ENCODE measurements around the gene MTRR. TPM values are rescaled to one million over a fixed set of nuclear protein-coding genes. Genes with fewer than 3 reads are reported as not detected.

The MTRR gene
- total and polyA plus RNA-seq, 7 experiments from 2014 or later, result 35.5 to 83.2 (median 66.9) TPM

- no peak for ATAC-seq
- Mint-ChIP-seq H3K27ac (peak overlapping the region in 4 of 9 donors; percentile 22 to 84 (median 40)), H3K4me3 (peak overlapping the region in 8 of 10 donors; percentile 5 to 90 (median 80)), H3K27me3 (peaks cover 15 to 42% (median 20%) of the 10 kb centered on the region in 5 donors), H3K4me1 (peaks cover 22 to 32% (median 24%) of the 10 kb centered on the region in 7 donors), H3K9me3 (peaks cover 0 to 4% (median 0%) of the 10 kb centered on the region in 11 donors), H3K36me3 (peaks cover 0 to 8% (median 0%) of the 10 kb centered on the region in 5 donors)
- no peaks in the 10 kb centered on the region for H3K36me3 ChIP-seq (ENCODE audit: control insufficient read depth in 2 of 3, insufficient read depth in 3 of 3, low read length in 3 of 3)
- ChIA-PET CTCF (no interaction called here), POLR2A (no interaction called here)
- intact Hi-C loops (cut with micrococcal nuclease), result no loop called here
- no peak for DNase-seq
- H3K9me3 ChIP-seq (ENCODE audit: control insufficient read depth in 2 of 3, low read length in 3 of 3), result no peaks in the 10 kb centered on the region
- H3K27me3 ChIP-seq (ENCODE audit: control insufficient read depth in 2 of 2, insufficient read depth in 2 of 2, low read length in 2 of 2), result peaks cover 0 to 12% of the 10 kb centered on the region in 2 donors
- H3K4me3 ChIP-seq (ENCODE audit: low read length), result no peak overlapping the region
- peaks cover 0 to 6% of the 10 kb centered on the region in 2 donors for H3K4me1 ChIP-seq (ENCODE audit: control insufficient read depth in 2 of 2, insufficient read depth in 2 of 2, low read length in 2 of 2)
- H3K27ac ChIP-seq (ENCODE audit: low read depth, low read length), result no peak overlapping the region
Observed at GRCh38 chr5:7852542-7852941, 16.4 kb upstream of the MTRR start.

- H3K9me3 Mint-ChIP-seq, result peaks cover 0 to 4% (median 0%) of the 10 kb centered on the region in 11 donors
- H3K27ac Mint-ChIP-seq, result peak overlapping the region in 1 of 9 donors; percentile 28
- ATAC-seq (no peak), DNase-seq (no peak)
- H3K27ac ChIP-seq (ENCODE audit: low read depth, low read length), result no peak overlapping the region
- H3K4me3 Mint-ChIP-seq, result peak overlapping the region in 1 of 10 donors; percentile 55
- ChIA-PET CTCF (no interaction called here), POLR2A (no interaction called here)
- H3K27me3 ChIP-seq (ENCODE audit: control insufficient read depth in 2 of 2, insufficient read depth in 2 of 2, low read length in 2 of 2), result peaks cover 0 to 9% of the 10 kb centered on the region in 2 donors
- intact Hi-C loops (cut with micrococcal nuclease), result no loop called here
- no peaks in the 10 kb centered on the region for H3K36me3 ChIP-seq (ENCODE audit: control insufficient read depth in 2 of 3, insufficient read depth in 3 of 3, low read length in 3 of 3)
- H3K4me1 ChIP-seq (ENCODE audit: control insufficient read depth in 2 of 2, insufficient read depth in 2 of 2, low read length in 2 of 2), result peaks cover 3 to 6% of the 10 kb centered on the region in 2 donors
- H3K4me1 Mint-ChIP-seq, result peaks cover 25 to 37% (median 28%) of the 10 kb centered on the region in 7 donors
- H3K4me3 ChIP-seq (ENCODE audit: low read length), result no peak overlapping the region
- peaks cover 0 to 10% (median 0%) of the 10 kb centered on the region in 5 donors for H3K36me3 Mint-ChIP-seq
- no peaks in the 10 kb centered on the region for H3K9me3 ChIP-seq (ENCODE audit: control insufficient read depth in 2 of 3, low read length in 3 of 3)
- peaks cover 10 to 37% (median 16%) of the 10 kb centered on the region in 5 donors for H3K27me3 Mint-ChIP-seq
Observed at GRCh38 chr5:7852988-7853387, 16.0 kb upstream of the MTRR start.

GRCh38 chr5:7855611-7856010, 13.3 kb upstream of the MTRR start:
- H3K27me3 ChIP-seq (ENCODE audit: control insufficient read depth in 2 of 2, insufficient read depth in 2 of 2, low read length in 2 of 2), result no peaks in the 10 kb centered on the region
- no peak overlapping the region for H3K27ac ChIP-seq (ENCODE audit: low read depth, low read length)
- peaks cover 0 to 8% of the 10 kb centered on the region in 2 donors for H3K4me1 ChIP-seq (ENCODE audit: control insufficient read depth in 2 of 2, insufficient read depth in 2 of 2, low read length in 2 of 2)
- H3K9me3 ChIP-seq (ENCODE audit: control insufficient read depth in 2 of 3, low read length in 3 of 3), result no peaks in the 10 kb centered on the region
- Mint-ChIP-seq H3K27ac (peak overlapping the region in 1 of 9 donors; percentile 14), H3K4me3 (no peak overlapping the region), H3K9me3 (peaks cover 0 to 4% (median 0%) of the 10 kb centered on the region in 11 donors), H3K4me1 (peaks cover 31 to 46% (median 39%) of the 10 kb centered on the region in 7 donors), H3K36me3 (peaks cover 0 to 20% (median 17%) of the 10 kb centered on the region in 5 donors), H3K27me3 (peaks cover 0 to 15% (median 0%) of the 10 kb centered on the region in 5 donors)
- ATAC-seq, result no peak
- H3K4me3 ChIP-seq (ENCODE audit: low read length), result no peak overlapping the region
- intact Hi-C loops (cut with micrococcal nuclease), result loop anchor here (2.0 to 5.0 kb wide), 3 partner anchors 108 to 1093 kb away; no protein-coding TSS in a partner anchor
- H3K36me3 ChIP-seq (ENCODE audit: control insufficient read depth in 2 of 3, insufficient read depth in 3 of 3, low read length in 3 of 3), result peaks cover 0 to 12% (median 0%) of the 10 kb centered on the region in 3 experiments
- POLR2A ChIA-PET, result no interaction called here
- CTCF ChIA-PET, result interaction anchor here (1.1 to 2.8 kb wide), 2 partner anchors 10 to 17 kb away, joined by 3 to 8 read pairs; no protein-coding TSS in a partner anchor
- DNase-seq, result no peak

- intact Hi-C loops (cut with micrococcal nuclease), result loop anchor here (2.0 to 5.0 kb wide), 3 partner anchors 110 to 1095 kb away; no protein-coding TSS in a partner anchor
- peaks cover 0 to 26% (median 14%) of the 10 kb centered on the region in 5 donors for H3K36me3 Mint-ChIP-seq
- Histone ChIP-seq H3K4me1 (ENCODE audit: control insufficient read depth in 2 of 2, insufficient read depth in 2 of 2, low read length in 2 of 2) (peaks cover 0 to 8% of the 10 kb centered on the region in 2 donors), H3K9me3 (ENCODE audit: control insufficient read depth in 2 of 3, low read length in 3 of 3) (no peaks in the 10 kb centered on the region), H3K4me3 (ENCODE audit: low read length) (no peak overlapping the region), H3K27ac (ENCODE audit: low read depth, low read length) (no peak overlapping the region), H3K36me3 (ENCODE audit: control insufficient read depth in 2 of 3, insufficient read depth in 3 of 3, low read length in 3 of 3) (peaks cover 0 to 17% (median 0%) of the 10 kb centered on the region in 3 experiments), H3K27me3 (ENCODE audit: control insufficient read depth in 2 of 2, insufficient read depth in 2 of 2, low read length in 2 of 2) (no peaks in the 10 kb centered on the region)
- ATAC-seq (peak; percentile 51), DNase-seq (peak in 3 of 9 donors; percentile 14 to 40 (median 30))
- POLR2A ChIA-PET, result interaction anchor here (1.6 kb wide), 1 partner anchor 12 kb away, joined by 7 read pairs; the partner anchor contains the start of genes FASTKD3 and MTRR
- H3K4me3 Mint-ChIP-seq, result no peak overlapping the region
- peak overlapping the region in 1 of 9 donors; percentile 1 for H3K27ac Mint-ChIP-seq
- peaks cover 0 to 9% (median 0%) of the 10 kb centered on the region in 5 donors for H3K27me3 Mint-ChIP-seq
- CTCF ChIA-PET, result interaction anchor here (1.1 to 2.8 kb wide), 2 partner anchors 11 to 16 kb away, joined by 3 to 8 read pairs; no protein-coding TSS in a partner anchor
- peaks cover 22 to 38% (median 31%) of the 10 kb centered on the region in 7 donors for H3K4me1 Mint-ChIP-seq
- H3K9me3 Mint-ChIP-seq, result peaks cover 0 to 4% (median 0%) of the 10 kb centered on the region in 11 donors
Observed at GRCh38 chr5:7856855-7857254, 12.1 kb upstream of the MTRR start.

GRCh38 chr5:7857361-7857760, 11.6 kb upstream of the MTRR start:
- H3K9me3 ChIP-seq (ENCODE audit: control insufficient read depth in 2 of 3, low read length in 3 of 3), result no peaks in the 10 kb centered on the region
- peaks cover 0 to 21% (median under 1%) of the 10 kb centered on the region in 3 experiments for H3K36me3 ChIP-seq (ENCODE audit: control insufficient read depth in 2 of 3, insufficient read depth in 3 of 3, low read length in 3 of 3)
- H3K4me3 ChIP-seq (ENCODE audit: low read length), result no peak overlapping the region
- no peaks in the 10 kb centered on the region for H3K27me3 ChIP-seq (ENCODE audit: control insufficient read depth in 2 of 2, insufficient read depth in 2 of 2, low read length in 2 of 2)
- peaks cover 0 to 4% (median 0%) of the 10 kb centered on the region in 5 donors for H3K27me3 Mint-ChIP-seq
- peaks cover 0 to 8% of the 10 kb centered on the region in 2 donors for H3K4me1 ChIP-seq (ENCODE audit: control insufficient read depth in 2 of 2, insufficient read depth in 2 of 2, low read length in 2 of 2)
- H3K27ac ChIP-seq (ENCODE audit: low read depth, low read length), result no peak overlapping the region
- H3K9me3 Mint-ChIP-seq, result peaks cover 0 to 3% (median 0%) of the 10 kb centered on the region in 11 donors
- intact Hi-C loops (cut with micrococcal nuclease), result loop anchor here (2.0 to 5.0 kb wide), 3 partner anchors 110 to 1095 kb away; no protein-coding TSS in a partner anchor
- ChIA-PET POLR2A (interaction anchor here (1.6 kb wide), 1 partner anchor 11 kb away, joined by 7 read pairs; the partner anchor contains the start of genes FASTKD3 and MTRR), CTCF (interaction anchor here (2.8 kb wide), 1 partner anchor 15 kb away, joined by 8 read pairs; no protein-coding TSS in a partner anchor)
- DNase-seq, result no peak
- H3K4me3 Mint-ChIP-seq, result peak overlapping the region in 1 of 10 donors; percentile 36
- H3K4me1 Mint-ChIP-seq, result peaks cover 18 to 33% (median 26%) of the 10 kb centered on the region in 7 donors
- no peak for ATAC-seq
- peaks cover 0 to 28% (median 15%) of the 10 kb centered on the region in 5 donors for H3K36me3 Mint-ChIP-seq
- H3K27ac Mint-ChIP-seq, result peak overlapping the region in 2 of 9 donors; percentile 60 to 82

DNA sequence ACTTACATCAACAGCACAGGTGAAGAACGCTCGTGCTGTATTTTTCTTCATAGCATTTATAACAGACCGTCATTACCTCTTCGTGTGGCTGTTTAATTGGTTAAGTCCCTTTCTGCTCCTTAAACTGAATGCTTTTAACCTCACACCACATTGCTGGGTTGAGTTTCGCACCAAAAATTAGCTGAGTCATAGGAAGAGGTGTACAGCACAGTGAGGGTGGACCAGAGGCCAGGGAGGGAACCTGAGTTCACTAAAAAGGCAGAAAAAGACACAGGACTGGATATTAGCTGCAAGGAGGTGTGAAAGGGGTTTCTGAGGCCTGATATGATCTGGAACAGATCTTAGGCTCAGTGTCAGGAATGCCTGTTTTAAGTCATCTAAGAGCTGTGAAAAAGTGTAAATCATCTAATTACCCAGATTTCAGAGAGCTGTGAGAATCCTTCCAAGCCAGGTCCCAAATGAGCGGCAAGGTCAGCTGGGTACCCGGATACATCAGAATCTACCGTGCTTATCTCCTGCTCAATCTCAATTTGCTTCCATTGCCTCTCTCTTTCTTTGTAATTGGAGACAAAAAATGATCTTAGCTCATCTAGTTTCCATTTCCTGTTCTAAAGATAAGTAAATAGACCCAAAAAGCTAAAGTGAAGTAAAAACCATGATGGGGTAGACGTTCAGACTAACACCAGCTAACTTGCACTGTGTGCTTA, 10.9 kb upstream of the MTRR start:
- Histone ChIP-seq H3K9me3 (ENCODE audit: control insufficient read depth in 2 of 3, low read length in 3 of 3) (no peaks in the 10 kb centered on the region), H3K36me3 (ENCODE audit: control insufficient read depth in 2 of 3, insufficient read depth in 3 of 3, low read length in 3 of 3) (peaks cover 4 to 26% (median 7%) of the 10 kb centered on the region in 3 experiments), H3K27ac (ENCODE audit: low read depth, low read length) (peak overlapping the region; percentile 6), H3K27me3 (ENCODE audit: control insufficient read depth in 2 of 2, insufficient read depth in 2 of 2, low read length in 2 of 2) (no peaks in the 10 kb centered on the region), H3K4me1 (ENCODE audit: control insufficient read depth in 2 of 2, insufficient read depth in 2 of 2, low read length in 2 of 2) (peaks cover 0 to 8% of the 10 kb centered on the region in 2 donors), H3K4me3 (ENCODE audit: low read length) (no peak overlapping the region)
- H3K36me3 Mint-ChIP-seq, result peaks cover 3 to 35% (median 20%) of the 10 kb centered on the region in 5 donors
- CTCF ChIA-PET, result interaction anchor here (2.8 kb wide), 1 partner anchor 14 kb away, joined by 8 read pairs; no protein-coding TSS in a partner anchor
- H3K27me3 Mint-ChIP-seq, result peaks cover 0 to 2% (median 0%) of the 10 kb centered on the region in 5 donors
- H3K4me1 Mint-ChIP-seq, result peaks cover 15 to 30% (median 23%) of the 10 kb centered on the region in 7 donors
- H3K27ac Mint-ChIP-seq, result peak overlapping the region; percentile 16 to 82 (median 70)
- peak overlapping the region in 3 of 10 donors; percentile 0 to 36 (median 18) for H3K4me3 Mint-ChIP-seq
- intact Hi-C loops (cut with micrococcal nuclease), result loop anchor here (1.0 to 5.0 kb wide), 4 partner anchors 11 to 1096 kb away; partner anchors contain the start of genes FASTKD3 (in 1 of the 2) and MTRR (in 1 of the 2)
- POLR2A ChIA-PET, result interaction anchor here (1.6 kb wide), 1 partner anchor 11 kb away, joined by 9 read pairs; the partner anchor contains the start of genes FASTKD3 and MTRR
- DNase-seq (peak in 2 of 9 donors; percentile 11 to 17), ATAC-seq (no peak)
- peaks cover 0 to 2% (median 0%) of the 10 kb centered on the region in 11 donors for H3K9me3 Mint-ChIP-seq

Data from naive thymus-derived CD4-positive, alpha-beta T cell (primary cell).